Esophagus squamous epithelium (tissue), 5 donors: ENCODE results near the gene DHRS3. TPM values are rescaled to one million over a fixed set of nuclear protein-coding genes. Genes with fewer than 3 reads are reported as not detected.
A peak's percentile ranks its signal among the peaks of the same experiment; 100 is the strongest.

Experiments used
- DNase-seq: peaks from one replicate; lab custom pipeline; 2025; lab: John Stamatoyannopoulos, UW
- H3K27ac ChIP-seq, 4 donors: fragments of 200-600 bp; sonication (generic); one replicate each; pipeline ENCODE4 v1.5.1; 2016 to 2019; ENCODE audit warnings: mild to moderate bottlenecking in 1 of 4
- H3K27me3 ChIP-seq, 4 donors: fragments of 200-600 bp; sonication (generic); 1 replicate in 3 of 4; 2 replicates in 1 of 4; pipeline versions ENCODE4 v1.5.1 to v1.6.0; 2017 to 2021; ENCODE audit warnings: antibody characterized with exemption in 1 of 4
- H3K36me3 ChIP-seq, 3 donors: fragments of 200-600 bp; sonication (generic); one replicate each; pipeline ENCODE4 v1.5.1; 2016 to 2019
- H3K4me1 ChIP-seq, 3 donors: fragments of 200-600 bp; sonication (generic); one replicate each; pipeline ENCODE4 v1.5.1; 2017 to 2019
- H3K4me3 ChIP-seq, 4 donors: fragments of 200-600 bp; sonication (generic); 1 replicate in 3 of 4; 2 replicates in 1 of 4; pipeline ENCODE4 v1.5.1; 2016 to 2019; ENCODE audit warnings: mild to moderate bottlenecking in 2 of 4, moderate library complexity in 1 of 4
- H3K9me3 ChIP-seq, 3 donors: fragments of 200-600 bp; sonication (generic); one replicate each; pipeline ENCODE4 v1.5.1; 2016 to 2019
- CTCF ChIP-seq, 6 experiments: fragments of 450-650 bp in 4 of 6; fragments of 200-600 bp in 2 of 6; sonication (generic) in 2 of 6; IDR thresholded peaks; one replicate each; pipeline ENCODE4 v1.5.1; 2016 to 2019; ENCODE audit warnings: antibody characterized with exemption in 6 of 6, mild to moderate bottlenecking in 4 of 6, moderate library complexity in 4 of 6
- POLR2A ChIP-seq, 4 donors: fragments of 450-650 bp; IDR thresholded peaks; one replicate each; pipeline ENCODE4 v1.6.1; 2017; ENCODE audit warnings: antibody characterized with exemption in 4 of 4, mild to moderate bottlenecking in 4 of 4, moderate library complexity in 3 of 4
- WGBS, 2 donors: methylation state at CpG; one replicate each; pipeline ENCODE4 v1.1.5; 2018; 5-methylcytosine and 5-hydroxymethylcytosine counted together
- intact Hi-C: fragments of 100-400 bp; cut with DNase I; formaldehyde crosslinking; loops from one replicate; pipeline ENCODE4 v1.15.0; 2022
- total RNA-seq, 4 donors: library from RNA; depleted of rRNA; stranded (reverse); fragments of >200 nt; gene quantifications; one replicate each; pipeline ENCODE4 v1.1.0, GENCODE V29; 2016
- donor health status: DM: yes; HTN: yes; CAD: no.

DHRS3 gene
- total RNA-seq, 4 donors from 2014 or later, result 87.7 to 166 (median 117) TPM

GRCh38 chr1:12601700-12602658 lies 16.0 kb downstream of the DHRS3 start:
- Histone ChIP-seq H3K27me3 (no peaks in the 10 kb centered on the region), H3K4me3 (no peak overlapping the region), H3K9me3 (no peaks in the 10 kb centered on the region), H3K36me3 (peaks cover 0 to 65% (median 0%) of the 10 kb centered on the region in 3 donors), H3K27ac (peak overlapping the region; percentile 9 to 94 (median 78)), H3K4me1 (peaks cover 65 to 88% (median 71%) of the 10 kb centered on the region in 3 donors)
- no peak for DNase-seq
- TF ChIP-seq CTCF (IDR thresholded peaks at IDR 0.05) (no peak), POLR2A (IDR thresholded peaks at IDR 0.05) (no peak)
- WGBS, 2 donors, result 75 to 77% methylated on average over 8 to 9 of the region's 13 CpGs
- intact Hi-C loops, result no loop called here

GRCh38 chr1:12600880-12601633 lies 17.0 kb downstream of the DHRS3 start:
- no peaks in the 10 kb centered on the region for H3K9me3 ChIP-seq
- peaks cover 74 to 97% (median 80%) of the 10 kb centered on the region in 3 donors for H3K4me1 ChIP-seq
- no peak for TF ChIP-seq POLR2A (IDR thresholded peaks at IDR 0.05)
- peak in 5 of 6 experiments; percentile 39 to 62 (median 42) for TF ChIP-seq CTCF (IDR thresholded peaks at IDR 0.05)
- no peaks in the 10 kb centered on the region for H3K27me3 ChIP-seq
- intact Hi-C loops, result no loop called here
- peak overlapping the region; percentile 9 to 94 (median 78) for H3K27ac ChIP-seq
- DNase-seq, result no peak
- H3K36me3 ChIP-seq, result peaks cover 0 to 56% (median 0%) of the 10 kb centered on the region in 3 donors
- WGBS, 2 donors, result 54 to 67% methylated on average over 3 to 4 of the region's 9 CpGs
- H3K4me3 ChIP-seq, result no peak overlapping the region

- no peaks in the 10 kb centered on the region for H3K27me3 ChIP-seq
- TF ChIP-seq CTCF (IDR thresholded peaks at IDR 0.05) (no peak), POLR2A (IDR thresholded peaks at IDR 0.05) (no peak)
- no peak for DNase-seq
- intact Hi-C loops, result no loop called here
- peaks cover 0 to 48% (median 0%) of the 10 kb centered on the region in 3 donors for H3K36me3 ChIP-seq
- peaks cover 81 to 100% (median 87%) of the 10 kb centered on the region in 3 donors for H3K4me1 ChIP-seq
- WGBS, 2 donors, result 48 to 64% methylated on average over 4 to 7 of the region's 7 CpGs
- peak overlapping the region; percentile 29 to 94 (median 78) for H3K27ac ChIP-seq
- no peak overlapping the region for H3K4me3 ChIP-seq
- H3K9me3 ChIP-seq, result no peaks in the 10 kb centered on the region
Measured at GRCh38 chr1:12600335-12600734, 17.7 kb downstream of the DHRS3 start.

GRCh38 chr1:12599657-12600056 lies 18.4 kb downstream of the DHRS3 start:
- no peak for DNase-seq
- Histone ChIP-seq H3K9me3 (no peaks in the 10 kb centered on the region), H3K4me1 (peaks cover 83 to 100% (median 90%) of the 10 kb centered on the region in 3 donors), H3K36me3 (peaks cover 0 to 44% (median 0%) of the 10 kb centered on the region in 3 donors), H3K27ac (peak overlapping the region; percentile 29 to 94 (median 78)), H3K4me3 (no peak overlapping the region), H3K27me3 (no peaks in the 10 kb centered on the region)
- TF ChIP-seq POLR2A (IDR thresholded peaks at IDR 0.05) (no peak), CTCF (IDR thresholded peaks at IDR 0.05) (no peak)
- intact Hi-C loops, result no loop called here
- 76 to 83% methylated on average over 5 of the region's 5 CpGs for WGBS, 2 donors
